HL-60/S4 (cell line): ENCODE results near the gene FREM1.

Source experiments
- in situ Hi-C: fragments of 300-500 bp; cut with MboI; formaldehyde crosslinking; loops from 2 replicates; pipeline ENCODE4 v1.14.3; 2022; ENCODE audit warnings: low sequenced_read_pairs

FREM1 gene

GRCh38 chr9:14768405-14769229 lies 141.6 kb downstream of the FREM1 start:
- in situ Hi-C loops, result no loop called here

GRCh38 chr9:14766299-14766698 lies 143.9 kb downstream of the FREM1 start:
- in situ Hi-C loops, result no loop called here

GRCh38 chr9:14761584-14761983 lies 148.6 kb downstream of the FREM1 start:
- in situ Hi-C loops, result no loop called here

- in situ Hi-C loops, result no loop called here
Observed at GRCh38 chr9:14760060-14760459, 150.2 kb downstream of the FREM1 start.

- in situ Hi-C loops, result no loop called here
Observed at GRCh38 chr9:14756291-14756690, 153.9 kb downstream of the FREM1 start.

- in situ Hi-C loops, result no loop called here
Observed at GRCh38 chr9:14752871-14753270, 157.4 kb downstream of the FREM1 start.

GRCh38 chr9:14752271-14752670 lies 158.0 kb downstream of the FREM1 start:
- in situ Hi-C loops, result no loop called here

- in situ Hi-C loops, result no loop called here
Observed at GRCh38 chr9:14750821-14751220, 159.4 kb downstream of the FREM1 start.

- in situ Hi-C loops, result no loop called here
Observed at GRCh38 chr9:14749741-14750211, 160.5 kb downstream of the FREM1 start.

GRCh38 chr9:14748373-14748772 lies 161.9 kb downstream of the FREM1 start:
- in situ Hi-C loops, result no loop called here

- in situ Hi-C loops, result no loop called here
Observed at GRCh38 chr9:14747111-14747510, 163.1 kb downstream of the FREM1 start.

GRCh38 chr9:14746626-14747025 lies 163.6 kb downstream of the FREM1 start:
- in situ Hi-C loops, result no loop called here

GRCh38 chr9:14744768-14745167 lies 165.5 kb downstream of the FREM1 start:
- in situ Hi-C loops, result no loop called here

- in situ Hi-C loops, result no loop called here
Observed at GRCh38 chr9:14741369-14741768, 168.9 kb downstream of the FREM1 start.

- in situ Hi-C loops, result no loop called here
Observed at GRCh38 chr9:14733133-14733532, 177.1 kb downstream of the FREM1 start.

- in situ Hi-C loops, result no loop called here
Observed at GRCh38 chr9:14731294-14731981, 178.8 kb downstream of the FREM1 start.

GRCh38 chr9:14730461-14730898 lies 179.7 kb downstream of the FREM1 start:
- in situ Hi-C loops, result no loop called here

GRCh38 chr9:14723301-14723700 lies 186.9 kb downstream of the FREM1 start:
- in situ Hi-C loops, result no loop called here

GRCh38 chr9:14722391-14723035 lies 187.7 kb downstream of the FREM1 start, which contains the start of gene CER1:
Gene CER1 (minus strand): TSS chr9:14722733. CDS start chr9:14722672, 61 bp downstream.
- in situ Hi-C loops, result no loop called here

GRCh38 chr9:14719231-14719923 lies 190.9 kb downstream of the FREM1 start:
- in situ Hi-C loops, result no loop called here

GRCh38 chr9:14715102-14715501 lies 195.1 kb downstream of the FREM1 start:
- in situ Hi-C loops, result no loop called here
